GM23338 (cell line): ENCODE results near the gene CTNNA3. TPM values are rescaled to one million over a fixed set of nuclear protein-coding genes. Genes with fewer than 3 reads are reported as not detected.

Experiments
- ATAC-seq: fragments of 200-7000 bp; cut with Tn5 transposase; 3 replicates; pipeline ENCODE4 v1.9.1; 2020
- DNase-seq: peaks from one replicate; pipeline ENCODE4 v3.0.0-alpha.2; 2015; ENCODE audit warnings: low spot score
- H2AFZ ChIP-seq: fragments of 200-600 bp; sonication (generic); 2 replicates; pipeline ENCODE4 v1.8.0; 2016; ENCODE audit warnings: antibody characterized with exemption, mild to moderate bottlenecking, moderate library complexity
- H3F3A ChIP-seq: fragments of 200-600 bp; sonication (generic); replicated peaks from 2 replicates; pipeline ENCODE4 v1.8.0; 2017; ENCODE audit warnings: antibody characterized with exemption, mixed run types, low read depth
- H3K27ac ChIP-seq: fragments of 200-600 bp; sonication (generic); 2 replicates; pipeline ENCODE4 v1.6.1; 2016; ENCODE audit warnings: low read depth
- H3K27me3 ChIP-seq: fragments of 200-600 bp; sonication (generic); 2 replicates; pipeline ENCODE4 v1.8.0; 2016; ENCODE audit warnings: mild to moderate bottlenecking, mixed run types, moderate library complexity; ENCODE audit not compliant: insufficient read depth
- H3K36me3 ChIP-seq: fragments of 200-600 bp; sonication (generic); 2 replicates; pipeline ENCODE4 v1.8.0; 2016; ENCODE audit warnings: mild to moderate bottlenecking; ENCODE audit not compliant: insufficient read depth
- H3K4me1 ChIP-seq: fragments of 200-600 bp; sonication (generic); 2 replicates; pipeline ENCODE4 v1.8.0; 2016; ENCODE audit warnings: mild to moderate bottlenecking, moderate library complexity; ENCODE audit not compliant: insufficient read depth
- H3K4me2 ChIP-seq: fragments of 200-600 bp; sonication (generic); 2 replicates; pipeline ENCODE4 v1.7.1; 2017; ENCODE audit warnings: mixed run types
- H3K4me3 ChIP-seq: fragments of 200-600 bp; sonication (generic); 2 replicates; pipeline ENCODE4 v1.6.1; 2016; ENCODE audit warnings: mixed run types
- H3K79me2 ChIP-seq: fragments of 200-600 bp; sonication (generic); replicated peaks from 2 replicates; pipeline ENCODE4 v1.8.0; 2017; ENCODE audit warnings: mild to moderate bottlenecking; ENCODE audit not compliant: insufficient read depth
- H3K9me2 ChIP-seq: fragments of 200-600 bp; sonication (generic); 2 replicates; pipeline ENCODE4 v1.8.0; 2017; ENCODE audit not compliant: insufficient read depth
- H4K20me1 ChIP-seq: fragments of 200-600 bp; sonication (generic); replicated peaks from 2 replicates; pipeline ENCODE4 v1.8.0; 2017; ENCODE audit warnings: mild to moderate bottlenecking; ENCODE audit not compliant: insufficient read depth
- H3K27ac Mint-ChIP-seq: 2 replicates; pipeline ENCODE4 v1.8.0; 2020; ENCODE audit warnings: inconsistent platforms, mild to moderate bottlenecking, moderate library complexity, mixed read lengths
- H3K27me3 Mint-ChIP-seq: 3 replicates; pipeline ENCODE4 v1.8.0; 2022; ENCODE audit warnings: low read depth, mild to moderate bottlenecking, moderate library complexity, mixed read lengths, inconsistent platforms; ENCODE audit not compliant: insufficient read depth, poor library complexity
- H3K36me3 Mint-ChIP-seq: 3 replicates; pipeline ENCODE4 v1.8.0; 2021; ENCODE audit warnings: low read depth, mild to moderate bottlenecking, inconsistent platforms, moderate library complexity, mixed read lengths
- H3K4me1 Mint-ChIP-seq: 3 replicates; pipeline ENCODE4 v1.8.0; 2020; ENCODE audit warnings: mild to moderate bottlenecking, inconsistent platforms, mixed read lengths
- H3K4me3 Mint-ChIP-seq: 3 replicates; pipeline ENCODE4 v1.8.0; 2021; ENCODE audit warnings: moderate library complexity, mild to moderate bottlenecking, inconsistent platforms, mixed read lengths
- H3K9me3 Mint-ChIP-seq: 3 replicates; pipeline ENCODE4 v1.8.0; 2020; ENCODE audit warnings: moderate library complexity, mild to moderate bottlenecking, inconsistent platforms, mixed read lengths
- CREB1 ChIP-seq: fragments of 250-450 bp; sonication (Bioruptor Pico); IDR thresholded peaks from 2 replicates; pipeline ENCODE4 v1.5.0; 2020; ENCODE audit warnings: low read depth, mild to moderate bottlenecking, moderate library complexity
- EZH2 ChIP-seq: fragments of 200-600 bp; sonication (generic); IDR thresholded peaks from one replicate; pipeline ENCODE4 v1.8.0; 2017; ENCODE audit warnings: antibody characterized with exemption, mild to moderate bottlenecking, low read depth; ENCODE audit not compliant: unreplicated experiment
- EZH2phosphoT487 ChIP-seq: fragments of 200-600 bp; sonication (generic); IDR thresholded peaks from one replicate; pipeline ENCODE4 v1.8.1; 2018; ENCODE audit warnings: antibody characterized with exemption; ENCODE audit not compliant: unreplicated experiment
- JUNB ChIP-seq: IDR thresholded peaks from one replicate; pipeline ENCODE4 v1.6.1; 2016; ENCODE audit warnings: antibody characterized with exemption; ENCODE audit not compliant: unreplicated experiment
- NANOG ChIP-seq: IDR thresholded peaks from 2 replicates; pipeline ENCODE4 v1.6.1; 2016; ENCODE audit warnings: antibody characterized with exemption, borderline replicate concordance
- POLR2AphosphoS5 ChIP-seq: IDR thresholded peaks from 2 replicates; pipeline ENCODE4 v1.6.1; 2016; ENCODE audit warnings: antibody characterized with exemption, low read depth
- STAT1 ChIP-seq: IDR thresholded peaks from one replicate; pipeline ENCODE4 v1.6.1; 2016; ENCODE audit warnings: antibody characterized with exemption; ENCODE audit not compliant: unreplicated experiment
- ZNF114 ChIP-seq: fragments of 250-450 bp; sonication (Bioruptor Pico); IDR thresholded peaks from 2 replicates; pipeline ENCODE4 v1.5.0; 2020; ENCODE audit warnings: mild to moderate bottlenecking, moderate library complexity
- ZNF331 ChIP-seq: fragments of 250-450 bp; sonication (Bioruptor Pico); IDR thresholded peaks from 2 replicates; pipeline ENCODE4 v1.5.0; 2020; ENCODE audit warnings: low read depth, mild to moderate bottlenecking, moderate library complexity
- polyA plus RNA-seq: library from polyadenylated mRNA; unstranded; fragments of >200 nt; fragmentation: Nextera tagmentation; extraction: Ambion mirVana; gene quantifications from 2 replicates; pipeline ENCODE4 v1.2.1, GENCODE V29; 2016
- total RNA-seq: library from RNA; depleted of rRNA; stranded (reverse); fragments of >200 nt; shearing (Covaris generic); gene quantifications from 2 replicates; pipeline ENCODE4 v1.2.3, GENCODE V29; 2014
- TF ChIP-seq, protein P1 (sequence below): IDR thresholded peaks from 2 replicates; pipeline ENCODE4 v1.6.1; 2016; ENCODE audit warnings: antibody characterized with exemption
- TF ChIP-seq, protein P2 (sequence below): IDR thresholded peaks from one replicate; pipeline ENCODE4 v1.6.1; 2018; ENCODE audit warnings: antibody characterized with exemption; ENCODE audit not compliant: unreplicated experiment
- TF ChIP-seq, protein P3 (sequence below): fragments of 250-450 bp; sonication (Bioruptor Pico); IDR thresholded peaks from 2 replicates; pipeline ENCODE4 v1.5.0; 2020; ENCODE audit warnings: mild to moderate bottlenecking, moderate library complexity
- TF ChIP-seq, protein P4 (sequence below), 2 experiments: fragments of 200-600 bp in 1 of 2; sonication (generic) in 1 of 2; conservative IDR thresholded peaks; 2 replicates each; pipeline versions ENCODE4 v1.5.1 to v1.6.1; 2016 to 2017; ENCODE audit warnings: antibody characterized with exemption in 2 of 2, low read depth in 2 of 2, mild to moderate bottlenecking in 2 of 2, moderate library complexity in 1 of 2

Gene CTNNA3
- total and polyA plus RNA-seq, 2 experiments from 2014 or later = 0.71 to 3.3 TPM

DNA sequence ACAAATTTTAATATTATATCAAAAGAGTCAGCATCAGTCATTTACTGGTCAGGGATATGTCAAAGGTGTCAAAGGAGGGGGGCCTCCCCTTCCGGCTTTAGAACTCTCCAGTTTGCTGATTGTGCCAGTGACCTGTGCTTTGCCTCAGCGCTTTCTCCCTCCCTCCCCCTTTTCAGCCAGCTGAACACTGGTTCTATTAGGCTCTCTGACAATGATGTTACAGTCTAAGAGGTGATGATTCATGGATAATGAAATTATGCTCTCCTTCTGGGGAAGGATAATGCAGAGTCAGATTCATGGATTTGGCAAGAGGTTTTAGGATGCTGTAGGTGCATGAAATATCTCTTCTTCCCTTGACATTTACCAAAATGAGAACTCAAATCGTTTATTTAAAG, 764.0 kb downstream of the CTNNA3 start:
- no peaks in the 10 kb centered on the region for H3K36me3 ChIP-seq
- no peak overlapping the region for H3K27ac Mint-ChIP-seq
- no peaks in the 10 kb centered on the region for H3K36me3 Mint-ChIP-seq
- no peaks in the 10 kb centered on the region for H3F3A ChIP-seq
- no peak overlapping the region for H3K4me3 ChIP-seq
- peaks cover 30% of the 10 kb centered on the region for H3K27me3 ChIP-seq
- H3K9me3 Mint-ChIP-seq = no peaks in the 10 kb centered on the region
- H2AFZ ChIP-seq = no peak overlapping the region
- peaks cover 35% of the 10 kb centered on the region for H3K4me1 Mint-ChIP-seq
- no peak overlapping the region for H3K4me3 Mint-ChIP-seq
- peaks cover 18% of the 10 kb centered on the region for H3K27me3 Mint-ChIP-seq
- no peaks in the 10 kb centered on the region for H3K79me2 ChIP-seq
- ATAC-seq = no peak
- TF ChIP-seq, protein P1, sequence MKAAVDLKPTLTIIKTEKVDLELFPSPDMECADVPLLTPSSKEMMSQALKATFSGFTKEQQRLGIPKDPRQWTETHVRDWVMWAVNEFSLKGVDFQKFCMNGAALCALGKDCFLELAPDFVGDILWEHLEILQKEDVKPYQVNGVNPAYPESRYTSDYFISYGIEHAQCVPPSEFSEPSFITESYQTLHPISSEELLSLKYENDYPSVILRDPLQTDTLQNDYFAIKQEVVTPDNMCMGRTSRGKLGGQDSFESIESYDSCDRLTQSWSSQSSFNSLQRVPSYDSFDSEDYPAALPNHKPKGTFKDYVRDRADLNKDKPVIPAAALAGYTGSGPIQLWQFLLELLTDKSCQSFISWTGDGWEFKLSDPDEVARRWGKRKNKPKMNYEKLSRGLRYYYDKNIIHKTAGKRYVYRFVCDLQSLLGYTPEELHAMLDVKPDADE = no peak
- TF ChIP-seq NANOG = no peak
- TF ChIP-seq, protein P2, sequence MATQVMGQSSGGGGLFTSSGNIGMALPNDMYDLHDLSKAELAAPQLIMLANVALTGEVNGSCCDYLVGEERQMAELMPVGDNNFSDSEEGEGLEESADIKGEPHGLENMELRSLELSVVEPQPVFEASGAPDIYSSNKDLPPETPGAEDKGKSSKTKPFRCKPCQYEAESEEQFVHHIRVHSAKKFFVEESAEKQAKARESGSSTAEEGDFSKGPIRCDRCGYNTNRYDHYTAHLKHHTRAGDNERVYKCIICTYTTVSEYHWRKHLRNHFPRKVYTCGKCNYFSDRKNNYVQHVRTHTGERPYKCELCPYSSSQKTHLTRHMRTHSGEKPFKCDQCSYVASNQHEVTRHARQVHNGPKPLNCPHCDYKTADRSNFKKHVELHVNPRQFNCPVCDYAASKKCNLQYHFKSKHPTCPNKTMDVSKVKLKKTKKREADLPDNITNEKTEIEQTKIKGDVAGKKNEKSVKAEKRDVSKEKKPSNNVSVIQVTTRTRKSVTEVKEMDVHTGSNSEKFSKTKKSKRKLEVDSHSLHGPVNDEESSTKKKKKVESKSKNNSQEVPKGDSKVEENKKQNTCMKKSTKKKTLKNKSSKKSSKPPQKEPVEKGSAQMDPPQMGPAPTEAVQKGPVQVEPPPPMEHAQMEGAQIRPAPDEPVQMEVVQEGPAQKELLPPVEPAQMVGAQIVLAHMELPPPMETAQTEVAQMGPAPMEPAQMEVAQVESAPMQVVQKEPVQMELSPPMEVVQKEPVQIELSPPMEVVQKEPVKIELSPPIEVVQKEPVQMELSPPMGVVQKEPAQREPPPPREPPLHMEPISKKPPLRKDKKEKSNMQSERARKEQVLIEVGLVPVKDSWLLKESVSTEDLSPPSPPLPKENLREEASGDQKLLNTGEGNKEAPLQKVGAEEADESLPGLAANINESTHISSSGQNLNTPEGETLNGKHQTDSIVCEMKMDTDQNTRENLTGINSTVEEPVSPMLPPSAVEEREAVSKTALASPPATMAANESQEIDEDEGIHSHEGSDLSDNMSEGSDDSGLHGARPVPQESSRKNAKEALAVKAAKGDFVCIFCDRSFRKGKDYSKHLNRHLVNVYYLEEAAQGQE = no peak
- TF ChIP-seq, protein P3, sequence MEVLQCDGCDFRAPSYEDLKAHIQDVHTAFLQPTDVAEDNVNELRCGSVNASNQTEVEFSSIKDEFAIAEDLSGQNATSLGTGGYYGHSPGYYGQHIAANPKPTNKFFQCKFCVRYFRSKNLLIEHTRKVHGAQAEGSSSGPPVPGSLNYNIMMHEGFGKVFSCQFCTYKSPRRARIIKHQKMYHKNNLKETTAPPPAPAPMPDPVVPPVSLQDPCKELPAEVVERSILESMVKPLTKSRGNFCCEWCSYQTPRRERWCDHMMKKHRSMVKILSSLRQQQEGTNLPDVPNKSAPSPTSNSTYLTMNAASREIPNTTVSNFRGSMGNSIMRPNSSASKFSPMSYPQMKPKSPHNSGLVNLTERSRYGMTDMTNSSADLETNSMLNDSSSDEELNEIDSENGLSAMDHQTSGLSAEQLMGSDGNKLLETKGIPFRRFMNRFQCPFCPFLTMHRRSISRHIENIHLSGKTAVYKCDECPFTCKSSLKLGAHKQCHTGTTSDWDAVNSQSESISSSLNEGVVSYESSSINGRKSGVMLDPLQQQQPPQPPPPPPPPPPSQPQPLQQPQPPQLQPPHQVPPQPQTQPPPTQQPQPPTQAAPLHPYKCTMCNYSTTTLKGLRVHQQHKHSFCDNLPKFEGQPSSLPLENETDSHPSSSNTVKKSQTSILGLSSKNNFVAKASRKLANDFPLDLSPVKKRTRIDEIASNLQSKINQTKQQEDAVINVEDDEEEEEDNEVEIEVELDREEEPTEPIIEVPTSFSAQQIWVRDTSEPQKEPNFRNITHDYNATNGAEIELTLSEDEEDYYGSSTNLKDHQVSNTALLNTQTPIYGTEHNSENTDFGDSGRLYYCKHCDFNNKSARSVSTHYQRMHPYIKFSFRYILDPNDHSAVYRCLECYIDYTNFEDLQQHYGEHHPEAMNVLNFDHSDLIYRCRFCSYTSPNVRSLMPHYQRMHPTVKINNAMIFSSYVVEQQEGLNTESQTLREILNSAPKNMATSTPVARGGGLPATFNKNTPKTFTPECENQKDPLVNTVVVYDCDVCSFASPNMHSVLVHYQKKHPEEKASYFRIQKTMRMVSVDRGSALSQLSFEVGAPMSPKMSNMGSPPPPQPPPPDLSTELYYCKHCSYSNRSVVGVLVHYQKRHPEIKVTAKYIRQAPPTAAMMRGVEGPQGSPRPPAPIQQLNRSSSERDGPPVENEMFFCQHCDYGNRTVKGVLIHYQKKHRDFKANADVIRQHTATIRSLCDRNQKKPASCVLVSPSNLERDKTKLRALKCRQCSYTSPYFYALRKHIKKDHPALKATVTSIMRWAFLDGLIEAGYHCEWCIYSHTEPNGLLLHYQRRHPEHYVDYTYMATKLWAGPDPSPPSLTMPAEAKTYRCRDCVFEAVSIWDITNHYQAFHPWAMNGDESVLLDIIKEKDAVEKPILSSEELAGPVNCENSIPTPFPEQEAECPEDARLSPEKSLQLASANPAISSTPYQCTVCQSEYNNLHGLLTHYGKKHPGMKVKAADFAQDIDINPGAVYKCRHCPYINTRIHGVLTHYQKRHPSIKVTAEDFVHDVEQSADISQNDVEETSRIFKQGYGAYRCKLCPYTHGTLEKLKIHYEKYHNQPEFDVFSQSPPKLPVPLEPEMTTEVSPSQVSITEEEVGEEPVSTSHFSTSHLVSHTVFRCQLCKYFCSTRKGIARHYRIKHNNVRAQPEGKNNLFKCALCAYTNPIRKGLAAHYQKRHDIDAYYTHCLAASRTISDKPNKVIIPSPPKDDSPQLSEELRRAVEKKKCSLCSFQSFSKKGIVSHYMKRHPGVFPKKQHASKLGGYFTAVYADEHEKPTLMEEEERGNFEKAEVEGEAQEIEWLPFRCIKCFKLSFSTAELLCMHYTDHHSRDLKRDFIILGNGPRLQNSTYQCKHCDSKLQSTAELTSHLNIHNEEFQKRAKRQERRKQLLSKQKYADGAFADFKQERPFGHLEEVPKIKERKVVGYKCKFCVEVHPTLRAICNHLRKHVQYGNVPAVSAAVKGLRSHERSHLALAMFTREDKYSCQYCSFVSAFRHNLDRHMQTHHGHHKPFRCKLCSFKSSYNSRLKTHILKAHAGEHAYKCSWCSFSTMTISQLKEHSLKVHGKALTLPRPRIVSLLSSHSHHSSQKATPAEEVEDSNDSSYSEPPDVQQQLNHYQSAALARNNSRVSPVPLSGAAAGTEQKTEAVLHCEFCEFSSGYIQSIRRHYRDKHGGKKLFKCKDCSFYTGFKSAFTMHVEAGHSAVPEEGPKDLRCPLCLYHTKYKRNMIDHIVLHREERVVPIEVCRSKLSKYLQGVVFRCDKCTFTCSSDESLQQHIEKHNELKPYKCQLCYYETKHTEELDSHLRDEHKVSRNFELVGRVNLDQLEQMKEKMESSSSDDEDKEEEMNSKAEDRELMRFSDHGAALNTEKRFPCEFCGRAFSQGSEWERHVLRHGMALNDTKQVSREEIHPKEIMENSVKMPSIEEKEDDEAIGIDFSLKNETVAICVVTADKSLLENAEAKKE (CRISPR knock-in tag) = no peak
- TF ChIP-seq EZH2 = no peak
- TF ChIP-seq, protein P4, sequence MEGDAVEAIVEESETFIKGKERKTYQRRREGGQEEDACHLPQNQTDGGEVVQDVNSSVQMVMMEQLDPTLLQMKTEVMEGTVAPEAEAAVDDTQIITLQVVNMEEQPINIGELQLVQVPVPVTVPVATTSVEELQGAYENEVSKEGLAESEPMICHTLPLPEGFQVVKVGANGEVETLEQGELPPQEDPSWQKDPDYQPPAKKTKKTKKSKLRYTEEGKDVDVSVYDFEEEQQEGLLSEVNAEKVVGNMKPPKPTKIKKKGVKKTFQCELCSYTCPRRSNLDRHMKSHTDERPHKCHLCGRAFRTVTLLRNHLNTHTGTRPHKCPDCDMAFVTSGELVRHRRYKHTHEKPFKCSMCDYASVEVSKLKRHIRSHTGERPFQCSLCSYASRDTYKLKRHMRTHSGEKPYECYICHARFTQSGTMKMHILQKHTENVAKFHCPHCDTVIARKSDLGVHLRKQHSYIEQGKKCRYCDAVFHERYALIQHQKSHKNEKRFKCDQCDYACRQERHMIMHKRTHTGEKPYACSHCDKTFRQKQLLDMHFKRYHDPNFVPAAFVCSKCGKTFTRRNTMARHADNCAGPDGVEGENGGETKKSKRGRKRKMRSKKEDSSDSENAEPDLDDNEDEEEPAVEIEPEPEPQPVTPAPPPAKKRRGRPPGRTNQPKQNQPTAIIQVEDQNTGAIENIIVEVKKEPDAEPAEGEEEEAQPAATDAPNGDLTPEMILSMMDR (conservative IDR thresholded peaks at IDR 0.05; ENCODE audit: low read depth in 2 of 2) = no peak
- TF ChIP-seq ZNF331 (CRISPR knock-in tag) = no peak
- no peak for TF ChIP-seq POLR2AphosphoS5
- no peak for TF ChIP-seq ZNF114 (CRISPR knock-in tag)
- no peak for TF ChIP-seq JUNB
- TF ChIP-seq CREB1 (CRISPR knock-in tag) = no peak
- no peak for TF ChIP-seq STAT1
- TF ChIP-seq EZH2phosphoT487 = no peak
- no peaks in the 10 kb centered on the region for H4K20me1 ChIP-seq
- no peak overlapping the region for H3K27ac ChIP-seq
- H3K9me2 ChIP-seq = no peaks in the 10 kb centered on the region
- no peak for DNase-seq
- H3K4me1 ChIP-seq = peaks cover 24% of the 10 kb centered on the region
- no peak overlapping the region for H3K4me2 ChIP-seq
